MCF 10A (cell line): Measurements from ENCODE around the gene PAK4. TPM values are rescaled to one million over a fixed set of nuclear protein-coding genes. Genes with fewer than 3 reads are reported as not detected.

ENCODE experiments used
- BruUV-seq: library from RNA; stranded (reverse); fragments of 400-500 nt; replicated peaks from 2 replicates; lab custom pipeline; 2021; lab: Mats Ljungman, UMichigan
- CTCF ChIA-PET: fragments of 300-600 bp; sonication (Branson Sonifier 250); formaldehyde crosslinking; extraction: SDS; loops from one replicate; lab custom pipeline; 2021; ENCODE audit warnings: antibody characterized with exemption, inconsistent platforms; lab: Yijun Ruan, JAX
- POLR2A ChIA-PET: fragments of 300-600, 350-650 bp; sonication (Branson Sonifier 250); formaldehyde crosslinking; extraction: SDS; loops from one replicate; lab custom pipeline; 2020; ENCODE audit warnings: antibody characterized with exemption, inconsistent platforms; lab: Yijun Ruan, JAX
- DNase-seq: peaks from one replicate; pipeline ENCODE4 v3.0.0-alpha.2; 2018; ENCODE audit not compliant: unreplicated experiment
- H3K27ac Mint-ChIP-seq: one replicate; pipeline ENCODE4 v1.8.0; 2022; ENCODE audit warnings: mild to moderate bottlenecking, low read depth, mixed read lengths; ENCODE audit not compliant: unreplicated experiment
- H3K27me3 Mint-ChIP-seq: one replicate; pipeline ENCODE4 v1.8.0; 2022; ENCODE audit warnings: mixed read lengths; ENCODE audit not compliant: insufficient read depth, unreplicated experiment
- H3K36me3 Mint-ChIP-seq: one replicate; pipeline ENCODE4 v1.8.0; 2022; ENCODE audit warnings: mild to moderate bottlenecking, moderate library complexity, mixed read lengths; ENCODE audit not compliant: insufficient read depth, unreplicated experiment
- H3K4me1 Mint-ChIP-seq: one replicate; pipeline ENCODE4 v1.8.0; 2022; ENCODE audit warnings: mixed read lengths; ENCODE audit not compliant: insufficient read depth, unreplicated experiment
- H3K4me3 Mint-ChIP-seq: one replicate; pipeline ENCODE4 v1.8.0; 2022; ENCODE audit warnings: mild to moderate bottlenecking, moderate library complexity, mixed read lengths; ENCODE audit not compliant: unreplicated experiment
- H3K9me3 Mint-ChIP-seq: one replicate; pipeline ENCODE4 v1.8.0; 2022; ENCODE audit warnings: mixed read lengths; ENCODE audit not compliant: unreplicated experiment
- CTCF ChIP-seq: fragments of 200-600 bp; IDR thresholded peaks from one replicate; pipeline ENCODE4 v1.8.0; 2022; ENCODE audit warnings: antibody characterized with exemption, mild to moderate bottlenecking; ENCODE audit not compliant: unreplicated experiment
- intact Hi-C: fragments of 100-400 bp; cut with micrococcal nuclease; formaldehyde crosslinking; loops from 2 replicates; pipeline ENCODE4 v1.14.1; 2022
- total RNA-seq: library from RNA; stranded (reverse); gene quantifications from 2 replicates; pipeline ENCODE4 v1.2.3, GENCODE V29; 2022

PAK4 gene
- total RNA-seq, 1 experiment from 2014 or later = 29.5 TPM

- BruUV-seq = no TSS peak
- no peaks in the 10 kb centered on the region for H3K27me3 Mint-ChIP-seq
- intact Hi-C loops = no loop called here
- H3K9me3 Mint-ChIP-seq = no peaks in the 10 kb centered on the region
- H3K4me1 Mint-ChIP-seq = peaks cover 8% of the 10 kb centered on the region
- POLR2A ChIA-PET = interaction anchor here (1.3 kb wide), 1 partner anchor 10 kb away, joined by 4 read pairs; no protein-coding TSS in a partner anchor
- no peak overlapping the region for H3K4me3 Mint-ChIP-seq
- H3K27ac Mint-ChIP-seq = no peak overlapping the region
- no peak for DNase-seq
- peaks cover 7% of the 10 kb centered on the region for H3K36me3 Mint-ChIP-seq
- TF ChIP-seq CTCF = no peak
- CTCF ChIA-PET = interaction anchor here (0.6 kb wide), 1 partner anchor 114 kb away, joined by 4 read pairs; no protein-coding TSS in a partner anchor
Observed at GRCh38 chr19:39138221-39139211, 12.9 kb downstream of the PAK4 start.

GRCh38 chr19:39139305-39139874 is 13.8 kb downstream of the PAK4 start:
- intact Hi-C loops = no loop called here
- Mint-ChIP-seq H3K36me3 (peaks cover 7% of the 10 kb centered on the region), H3K9me3 (no peaks in the 10 kb centered on the region), H3K27me3 (no peaks in the 10 kb centered on the region), H3K27ac (no peak overlapping the region), H3K4me3 (no peak overlapping the region), H3K4me1 (peaks cover 8% of the 10 kb centered on the region)
- no peak for TF ChIP-seq CTCF
- no peak for DNase-seq
- ChIA-PET POLR2A (no interaction called here), CTCF (no interaction called here)
- BruUV-seq = no TSS peak

GRCh38 chr19:39139971-39140453 is 14.4 kb downstream of the PAK4 start:
- no peaks in the 10 kb centered on the region for H3K9me3 Mint-ChIP-seq
- DNase-seq = no peak
- no peak overlapping the region for H3K27ac Mint-ChIP-seq
- CTCF ChIA-PET = interaction anchor here (0.9 kb wide), 1 partner anchor 21 kb away, joined by 3 read pairs; no protein-coding TSS in a partner anchor
- POLR2A ChIA-PET = no interaction called here
- peaks cover 8% of the 10 kb centered on the region for H3K4me1 Mint-ChIP-seq
- TF ChIP-seq CTCF = no peak
- H3K27me3 Mint-ChIP-seq = no peaks in the 10 kb centered on the region
- peaks cover 9% of the 10 kb centered on the region for H3K36me3 Mint-ChIP-seq
- BruUV-seq = no TSS peak
- H3K4me3 Mint-ChIP-seq = no peak overlapping the region
- intact Hi-C loops = no loop called here

GRCh38 chr19:39140594-39140993 is 15.0 kb downstream of the PAK4 start:
- Mint-ChIP-seq H3K9me3 (no peaks in the 10 kb centered on the region), H3K36me3 (peaks cover 13% of the 10 kb centered on the region), H3K4me3 (no peak overlapping the region), H3K27me3 (no peaks in the 10 kb centered on the region), H3K4me1 (peaks cover 8% of the 10 kb centered on the region), H3K27ac (no peak overlapping the region)
- intact Hi-C loops = no loop called here
- ChIA-PET POLR2A (no interaction called here), CTCF (interaction anchor here (0.6 to 0.9 kb wide), 2 partner anchors 22 to 511 kb away, joined by 3 read pairs; no protein-coding TSS in a partner anchor)
- BruUV-seq = no TSS peak
- no peak for TF ChIP-seq CTCF
- no peak for DNase-seq
